OCI-LY1 (cell line): ENCODE measurements around the gene CACNA1C.

Source experiments
- H2AFZ ChIP-seq: fragments of 200-600 bp; sonication (generic), shearing (Covaris generic); 2 replicates; pipeline ENCODE4 v1.6.0; 2014; ENCODE audit warnings: antibody characterized with exemption, mild to moderate bottlenecking, low read length
- H3F3A ChIP-seq: fragments of 200-600 bp; sonication (generic), shearing (Covaris generic); 2 replicates; pipeline ENCODE4 v1.6.0; 2014; ENCODE audit warnings: mild to moderate bottlenecking, antibody characterized with exemption, low read length, moderate library complexity; ENCODE audit not compliant: insufficient read depth
- H3K27ac ChIP-seq: fragments of 200-600 bp; sonication (generic); 2 replicates; pipeline ENCODE4 v1.5.1; 2014; ENCODE audit warnings: low read length, mixed run types, mild to moderate bottlenecking, low read depth; ENCODE audit not compliant: poor library complexity, severe bottlenecking
- H3K27me3 ChIP-seq: fragments of 200-600 bp; sonication (generic); 2 replicates; pipeline ENCODE4 v1.6.0; 2014; ENCODE audit warnings: antibody characterized with exemption, mild to moderate bottlenecking, low read length, moderate library complexity; ENCODE audit not compliant: insufficient read depth
- H3K36me3 ChIP-seq: fragments of 200-600 bp; sonication (generic); 2 replicates; pipeline ENCODE4 v1.6.1; 2014; ENCODE audit warnings: mild to moderate bottlenecking, antibody characterized with exemption, low read length, moderate library complexity, mixed read lengths; ENCODE audit not compliant: insufficient read depth
- H3K4me1 ChIP-seq: fragments of 200-600 bp; sonication (generic); 2 replicates; pipeline ENCODE4 v1.5.1; 2014; ENCODE audit warnings: mild to moderate bottlenecking, low read length, moderate library complexity; ENCODE audit not compliant: insufficient read depth, severe bottlenecking
- H3K4me2 ChIP-seq: fragments of 200-600 bp; sonication (generic), shearing (Covaris generic); 2 replicates; pipeline ENCODE4 v1.6.1; 2014; ENCODE audit warnings: low read length
- H3K4me3 ChIP-seq: fragments of 200-600 bp; sonication (generic); 2 replicates; pipeline ENCODE4 v1.5.1; 2014; ENCODE audit warnings: low read length, low read depth, mild to moderate bottlenecking, mixed read lengths; ENCODE audit not compliant: poor library complexity, severe bottlenecking
- H3K79me2 ChIP-seq: fragments of 200-600 bp; shearing (Covaris generic); 2 replicates; pipeline ENCODE4 v1.6.1; 2016; ENCODE audit warnings: mixed run types, low read length, mixed read lengths; ENCODE audit not compliant: insufficient read depth
- H3K9ac ChIP-seq: fragments of 200-600 bp; sonication (generic), shearing (Covaris generic); 2 replicates; pipeline ENCODE4 v1.6.1; 2014; ENCODE audit warnings: mild to moderate bottlenecking, low read length, mixed read lengths
- H3K9me2 ChIP-seq: fragments of 200-600 bp; sonication (generic), shearing (Covaris generic); 2 replicates; pipeline ENCODE4 v1.6.1; 2014; ENCODE audit warnings: low read depth, mild to moderate bottlenecking, low read length, mixed read lengths
- H3K9me3 ChIP-seq: fragments of 200-600 bp; shearing (Covaris generic); 2 replicates; pipeline ENCODE4 v1.6.1; 2014; ENCODE audit warnings: low read length, mixed read lengths
- H4K20me1 ChIP-seq: fragments of 200-600 bp; sonication (generic), shearing (Covaris generic); 2 replicates; pipeline ENCODE4 v1.6.0; 2016; ENCODE audit warnings: mild to moderate bottlenecking, low read length; ENCODE audit not compliant: insufficient read depth
- CTCF ChIP-seq: fragments of 200-600 bp; sonication (generic), shearing (Covaris generic); IDR thresholded peaks from 2 replicates; pipeline ENCODE4 v1.5.1; 2017; ENCODE audit warnings: mild to moderate bottlenecking, antibody characterized with exemption, low read length, moderate library complexity, mixed read lengths
- EZH2 ChIP-seq: fragments of 200-600 bp; sonication (generic), shearing (Covaris generic); IDR thresholded peaks from 2 replicates; pipeline ENCODE4 v1.8.0; 2017; ENCODE audit warnings: borderline replicate concordance, mixed run types, mild to moderate bottlenecking, antibody characterized with exemption, low read length, moderate library complexity, mixed read lengths

The CACNA1C gene

GRCh38 chr12:2138871-2139308 lies 86.1 kb downstream of the CACNA1C start:
- Histone ChIP-seq H4K20me1 (no peaks in the 10 kb centered on the region), H3K27ac (no peak overlapping the region), H3K79me2 (no peaks in the 10 kb centered on the region), H3K36me3 (no peaks in the 10 kb centered on the region), H3K9me3 (no peaks in the 10 kb centered on the region), H3K9ac (no peak overlapping the region), H3K4me3 (no peak overlapping the region), H3K4me2 (no peak overlapping the region), H3K4me1 (no peaks in the 10 kb centered on the region), H2AFZ (no peak overlapping the region), H3K27me3 (peaks cover 9% of the 10 kb centered on the region; the same call in 1 of the 2 replicates), H3F3A (no peaks in the 10 kb centered on the region), H3K9me2 (no peaks in the 10 kb centered on the region)
- TF ChIP-seq CTCF (no peak), EZH2 (no peak)

GRCh38 chr12:2139651-2140050 lies 86.9 kb downstream of the CACNA1C start:
- H4K20me1 ChIP-seq = no peaks in the 10 kb centered on the region
- peaks cover 13% of the 10 kb centered on the region; the same call in 1 of the 2 replicates for H3K27me3 ChIP-seq
- TF ChIP-seq EZH2 = no peak
- no peak for TF ChIP-seq CTCF
- H3K9me2 ChIP-seq = no peaks in the 10 kb centered on the region
- no peaks in the 10 kb centered on the region for H3K36me3 ChIP-seq
- H3K9ac ChIP-seq = no peak overlapping the region
- no peaks in the 10 kb centered on the region for H3F3A ChIP-seq
- H3K9me3 ChIP-seq = no peaks in the 10 kb centered on the region
- H3K4me1 ChIP-seq = no peaks in the 10 kb centered on the region
- H2AFZ ChIP-seq = no peak overlapping the region
- H3K79me2 ChIP-seq = no peaks in the 10 kb centered on the region
- H3K4me3 ChIP-seq = no peak overlapping the region
- no peak overlapping the region for H3K4me2 ChIP-seq
- H3K27ac ChIP-seq = no peak overlapping the region

- H4K20me1 ChIP-seq = no peaks in the 10 kb centered on the region
- H2AFZ ChIP-seq = no peak overlapping the region
- H3K36me3 ChIP-seq = no peaks in the 10 kb centered on the region
- no peak overlapping the region for H3K4me2 ChIP-seq
- peaks cover 20% of the 10 kb centered on the region; the same call in 1 of the 2 replicates for H3K27me3 ChIP-seq
- H3K27ac ChIP-seq = no peak overlapping the region
- no peak overlapping the region for H3K9ac ChIP-seq
- no peaks in the 10 kb centered on the region for H3K9me3 ChIP-seq
- no peak for TF ChIP-seq CTCF
- no peaks in the 10 kb centered on the region for H3K9me2 ChIP-seq
- no peaks in the 10 kb centered on the region for H3K4me1 ChIP-seq
- no peak overlapping the region for H3K4me3 ChIP-seq
- H3K79me2 ChIP-seq = no peaks in the 10 kb centered on the region
- no peaks in the 10 kb centered on the region for H3F3A ChIP-seq
Observed at GRCh38 chr12:2140858-2141519, 88.2 kb downstream of the CACNA1C start.
